ENCODE data around the gene RASA2. TPM values are rescaled to one million over a fixed set of nuclear protein-coding genes. Genes with fewer than 3 reads are reported as not detected.
A peak's percentile ranks its signal among the peaks of the same experiment; 100 is the strongest.

The RASA2 gene
- total and polyA plus RNA-seq, 9 of the 15 experiments (the other 6 are each of a cell fraction or from before 2014, with no cell fraction given), result 2.0 to 12.8 (median 9.5) TPM

DNA sequence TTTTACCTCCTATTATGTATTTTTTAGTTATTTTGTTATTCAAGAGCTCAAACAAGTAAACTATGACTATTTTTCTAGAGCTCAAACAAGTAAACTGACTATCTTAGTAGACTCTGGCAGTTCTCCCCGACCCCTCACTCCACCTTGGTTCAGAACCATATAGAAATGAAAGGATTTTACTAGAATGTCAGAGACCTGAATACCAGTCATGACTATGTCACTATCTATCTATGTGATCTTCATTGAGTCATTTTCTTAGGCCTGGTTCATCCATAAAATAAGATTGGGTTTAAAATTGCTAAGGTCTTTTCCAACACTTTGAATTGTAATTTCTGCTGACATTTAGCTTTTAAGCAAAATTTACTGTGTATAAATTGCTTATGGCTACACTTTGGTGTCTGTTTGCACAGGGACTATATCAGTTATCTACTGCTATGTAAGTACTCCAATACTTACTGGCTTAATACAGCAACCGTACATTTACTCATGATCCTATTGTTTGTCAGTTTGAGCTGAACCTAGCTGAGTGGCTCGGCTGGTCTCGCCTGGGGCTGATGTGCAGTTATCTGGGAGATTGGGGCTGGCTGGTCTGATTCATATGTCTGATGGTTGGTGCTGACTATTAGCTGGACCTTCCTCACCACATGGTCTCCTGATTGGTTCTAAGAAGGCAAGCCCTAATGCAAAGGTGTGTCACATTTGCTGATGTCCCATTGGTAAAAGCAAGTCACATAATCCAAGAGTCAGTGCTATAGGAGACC is 37.0 kb downstream of the RASA2 start:
- in situ Hi-C loops (cut with MboI), result no loop called here
- Histone ChIP-seq H2AFZ (ENCODE audit: low read depth, low read length) (no peak overlapping the region), H3K9me3 (replicated peaks; ENCODE audit: control insufficient read depth, insufficient read depth, low read depth, low read length) (no peaks in the 10 kb centered on the region), H3K4me1 (replicated peaks in 1 of 2; ENCODE audit: control insufficient read depth in 2 of 2, insufficient read depth in 2 of 2, low read length in 2 of 2) (peaks cover 0 to 6% of the 10 kb centered on the region in 2 experiments; a peak in 2 of 5 replicates), H3K9me1 (ENCODE audit: control insufficient read depth, insufficient read depth, low read length) (no peaks in the 10 kb centered on the region), H3K27me3 (ENCODE audit: control insufficient read depth in 2 of 2, insufficient read depth in 2 of 2, low read length in 2 of 2) (no peaks in the 10 kb centered on the region), H4K20me1 (replicated peaks; ENCODE audit: control insufficient read depth, insufficient read depth, low read length) (no peaks in the 10 kb centered on the region), H3K4me3 (no peak overlapping the region), H3K4me2 (ENCODE audit: insufficient read depth, low read length) (no peak overlapping the region), H3K27ac (ENCODE audit: extremely low read depth, low read depth, low read length) (no peak overlapping the region), H3K36me3 (ENCODE audit: control insufficient read depth, insufficient read depth, low read length) (peaks cover 22% of the 10 kb centered on the region), H3K9ac (ENCODE audit: insufficient read depth in 1 of 2, low read depth in 2 of 2, low read length in 2 of 2) (no peak overlapping the region; a peak in 1 of 4 replicates), H3K79me2 (ENCODE audit: control insufficient read depth, insufficient read depth, low read length) (no peaks in the 10 kb centered on the region)
- no peak for DNase-seq (ENCODE audit: extremely low read depth in 1 of 4, low spot score in 3 of 4)
- FAIRE-seq, result no peak
- ChIA-PET CTCF (ENCODE audit: low intra/inter-chr PET ratio) (no interaction called here), POLR2A (interaction anchor here (0.8 kb wide), 1 partner anchor 10 kb away, joined by 3 read pairs; no protein-coding TSS in a partner anchor)
- no TSS peak for BruUV-seq (replicated peaks)
- TF ChIP-seq GTF2E2 (tag; IDR thresholded peaks at IDR 0.05) (no peak), C11orf30 (IDR thresholded peaks at IDR 0.05; ENCODE audit: low read depth) (peak; percentile 27; the same call in 1 of the 2 replicates), ZNF316 (IDR thresholded peaks at IDR 0.05) (peak; percentile 53)
- ATAC-seq, result no peak
- WGBS (ENCODE audit: insufficient coverage, low coverage, missing lambda C conversion rate), result 73% methylated on average over 4 of the region's 4 CpGs
- intact Hi-C loops (cut with micrococcal nuclease), result no loop called here

DNA sequence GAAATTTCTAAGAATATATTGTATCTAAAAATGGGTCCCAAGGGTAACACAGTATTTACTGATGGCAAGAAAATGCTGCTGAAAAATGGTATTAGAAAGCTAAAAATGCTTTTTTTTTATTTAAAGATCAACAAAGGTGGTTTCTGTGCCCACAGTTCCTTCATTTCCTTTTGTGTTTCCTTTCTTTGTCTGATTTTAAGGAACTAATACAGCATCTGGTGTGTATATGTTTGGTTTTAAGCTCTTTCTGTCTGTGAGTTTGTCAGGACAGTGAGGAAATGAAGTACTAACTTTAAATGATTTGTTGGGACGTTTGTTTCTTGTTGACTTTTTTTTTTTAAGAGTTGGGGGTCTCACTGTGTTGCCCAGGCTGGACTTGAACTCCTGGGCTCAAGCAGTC is 38.2 kb downstream of the RASA2 start:
- POLR2A ChIA-PET, result interaction anchor here (0.8 to 1.9 kb wide), 2 partner anchors 10 to 11 kb away, joined by 3 to 4 read pairs; no protein-coding TSS in a partner anchor
- FAIRE-seq, result no peak
- WGBS (ENCODE audit: insufficient coverage, low coverage, missing lambda C conversion rate), result 0% methylated on average over 1 of the region's 1 CpG

More for the DNA sequence above, 38.2 kb downstream of the RASA2 start:
- TF ChIP-seq FOXM1 (IDR thresholded peaks at IDR 0.05; ENCODE audit: low read depth) (no peak), FOXM1 (CRISPR knock-in tag; IDR thresholded peaks at IDR 0.05; ENCODE audit: low read depth) (no peak), GATAD2B (IDR thresholded peaks at IDR 0.05; ENCODE audit: borderline replicate concordance) (no peak), PHTF2 (CRISPR knock-in tag; IDR thresholded peaks at IDR 0.05) (no peak), ADNP (tag; IDR thresholded peaks at IDR 0.05) (no peak), TRIM24 (IDR thresholded peaks at IDR 0.05) (no peak), POLR3G (IDR thresholded peaks at IDR 0.05; ENCODE audit: extremely low read depth, insufficient read length, insufficient replicate concordance) (no peak)
- TF ChIP-seq, protein P1, sequence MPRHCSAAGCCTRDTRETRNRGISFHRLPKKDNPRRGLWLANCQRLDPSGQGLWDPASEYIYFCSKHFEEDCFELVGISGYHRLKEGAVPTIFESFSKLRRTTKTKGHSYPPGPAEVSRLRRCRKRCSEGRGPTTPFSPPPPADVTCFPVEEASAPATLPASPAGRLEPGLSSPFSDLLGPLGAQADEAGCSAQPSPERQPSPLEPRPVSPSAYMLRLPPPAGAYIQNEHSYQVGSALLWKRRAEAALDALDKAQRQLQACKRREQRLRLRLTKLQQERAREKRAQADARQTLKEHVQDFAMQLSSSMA (CRISPR knock-in tag; IDR thresholded peaks at IDR 0.05), result no peak
- Histone ChIP-seq H3K79me2 (ENCODE audit: control insufficient read depth, insufficient read depth, low read length) (no peaks in the 10 kb centered on the region), H3K27ac (ENCODE audit: extremely low read depth, low read depth, low read length) (no peak overlapping the region), H3K4me2 (ENCODE audit: insufficient read depth, low read length) (no peak overlapping the region), H3K9me1 (ENCODE audit: control insufficient read depth, insufficient read depth, low read length) (no peaks in the 10 kb centered on the region), H3K36me3 (ENCODE audit: control insufficient read depth, insufficient read depth, low read length) (peaks cover 18% of the 10 kb centered on the region; the same call in 2 of the 3 replicates), H3K9me3 (replicated peaks; ENCODE audit: control insufficient read depth, insufficient read depth, low read depth, low read length) (no peaks in the 10 kb centered on the region), H3K4me3 (no peak overlapping the region), H3K4me1 (replicated peaks in 1 of 2; ENCODE audit: control insufficient read depth in 2 of 2, insufficient read depth in 2 of 2, low read length in 2 of 2) (peaks cover 0 to 6% of the 10 kb centered on the region in 2 experiments; a peak in 2 of 5 replicates), H2AFZ (ENCODE audit: low read depth, low read length) (no peak overlapping the region), H3K27me3 (ENCODE audit: control insufficient read depth in 2 of 2, insufficient read depth in 2 of 2, low read length in 2 of 2) (no peaks in the 10 kb centered on the region), H4K20me1 (replicated peaks; ENCODE audit: control insufficient read depth, insufficient read depth, low read length) (no peaks in the 10 kb centered on the region), H3K9ac (ENCODE audit: insufficient read depth in 1 of 2, low read depth in 2 of 2, low read length in 2 of 2) (no peak overlapping the region)
- BruUV-seq (replicated peaks), result no TSS peak
- no peak for DNase-seq (ENCODE audit: extremely low read depth in 1 of 4, low spot score in 3 of 4)
- intact Hi-C loops (cut with micrococcal nuclease), result no loop called here
- in situ Hi-C loops (cut with MboI), result no loop called here
- CTCF ChIA-PET (ENCODE audit: low intra/inter-chr PET ratio), result no interaction called here
- no peak for ATAC-seq

Data from K562 (cell line).